Superior temporal gyrus (tissue), 1 donor: ENCODE results near the gene CCDC63.

ENCODE experiments used
- DNase-seq: peaks from one replicate; pipeline ENCODE4 v3.0.0-alpha.2; 2016; ENCODE audit errors: extremely low spot score

Gene CCDC63

DNA sequence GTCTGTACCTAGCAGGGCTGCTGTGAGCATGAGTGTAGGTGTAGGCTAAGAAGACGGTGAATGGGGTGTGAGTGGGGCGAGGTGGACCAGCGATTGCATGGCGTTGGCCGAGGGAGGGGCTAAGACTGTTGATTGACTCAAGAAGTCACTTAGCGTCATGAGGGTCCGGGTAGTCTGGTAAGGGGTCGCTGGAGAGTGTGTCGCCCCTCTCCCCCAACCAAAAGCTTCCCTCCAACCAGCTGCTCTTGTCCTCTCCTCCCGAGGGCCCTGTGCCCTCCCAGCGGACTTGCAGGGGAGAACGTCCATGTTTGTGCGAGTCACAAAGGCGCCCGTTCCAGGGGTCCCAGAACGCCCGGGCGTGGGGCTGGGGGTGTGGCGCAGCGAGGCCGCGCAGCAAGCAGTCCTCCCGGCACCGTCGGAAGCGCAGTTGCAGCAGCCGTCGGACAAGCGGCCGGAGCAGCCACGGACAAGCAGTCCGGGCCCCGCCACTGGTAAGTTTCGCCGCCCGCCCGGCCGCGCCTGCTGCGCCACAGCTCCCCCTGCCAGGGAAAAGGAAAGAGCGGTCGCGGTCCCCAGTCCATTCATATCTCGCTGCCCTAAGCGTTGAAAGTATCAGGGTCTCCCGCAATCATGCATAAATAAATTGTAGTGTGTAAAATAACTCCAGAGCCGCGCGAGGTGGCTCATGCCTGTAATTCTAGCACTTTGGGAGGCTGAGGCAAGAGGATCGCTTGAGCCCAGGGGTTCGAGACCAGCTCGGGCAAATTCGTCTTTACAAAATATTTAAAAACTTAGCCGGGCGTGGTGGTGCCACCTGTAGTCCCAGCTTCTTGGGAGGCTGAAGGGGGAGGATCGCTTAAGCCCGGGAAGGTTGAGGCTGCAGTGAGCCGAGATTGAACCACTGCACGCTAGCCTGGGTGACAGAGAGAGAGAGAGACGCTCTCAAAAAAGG, at the start of gene CCDC63:
TSS of gene CCDC63 (plus strand) at position 373 of the 952 bp plus-strand sequence. CDS start 5,968 bp downstream, outside the sequence.
- no peak for DNase-seq

DNA sequence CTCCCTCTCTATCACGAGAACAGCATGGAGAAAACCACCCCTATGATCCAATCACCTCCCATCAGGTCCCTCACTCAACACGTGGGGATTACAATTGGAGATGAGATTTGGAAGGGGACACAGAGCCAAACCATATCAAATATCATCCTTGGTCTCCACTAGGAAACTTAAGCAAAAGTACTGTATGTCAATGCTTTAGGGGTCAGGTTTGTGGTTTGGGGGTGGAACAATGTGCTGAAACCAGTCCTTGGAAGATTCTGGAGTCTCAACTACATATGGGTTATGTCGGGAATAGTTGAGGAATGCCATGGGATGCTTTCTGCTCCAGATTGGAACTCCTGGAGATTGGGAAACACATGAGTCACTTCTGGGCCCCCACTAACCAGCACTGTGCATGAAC, 48.3 kb upstream of the CCDC63 start:
- DNase-seq = no peak

DNA sequence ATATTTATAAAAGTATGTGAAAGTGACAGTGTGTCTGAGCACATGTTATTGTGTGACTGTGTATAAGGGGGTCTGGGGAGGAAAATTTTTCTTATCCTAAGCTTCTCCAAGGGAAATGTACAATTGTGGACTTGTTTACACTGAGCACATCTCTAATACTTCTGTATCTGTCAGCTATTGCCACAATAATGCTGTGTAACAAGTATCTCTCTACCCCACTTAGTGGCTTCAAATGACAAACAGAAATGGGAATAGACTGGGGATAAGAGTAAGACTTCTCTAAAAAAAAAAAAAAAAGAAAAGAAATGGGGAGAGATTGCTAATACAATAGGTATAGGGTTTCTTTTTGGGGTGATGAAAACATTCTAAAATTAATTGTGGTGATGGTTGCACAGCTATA, 44.3 kb upstream of the CCDC63 start:
- DNase-seq = no peak

DNA sequence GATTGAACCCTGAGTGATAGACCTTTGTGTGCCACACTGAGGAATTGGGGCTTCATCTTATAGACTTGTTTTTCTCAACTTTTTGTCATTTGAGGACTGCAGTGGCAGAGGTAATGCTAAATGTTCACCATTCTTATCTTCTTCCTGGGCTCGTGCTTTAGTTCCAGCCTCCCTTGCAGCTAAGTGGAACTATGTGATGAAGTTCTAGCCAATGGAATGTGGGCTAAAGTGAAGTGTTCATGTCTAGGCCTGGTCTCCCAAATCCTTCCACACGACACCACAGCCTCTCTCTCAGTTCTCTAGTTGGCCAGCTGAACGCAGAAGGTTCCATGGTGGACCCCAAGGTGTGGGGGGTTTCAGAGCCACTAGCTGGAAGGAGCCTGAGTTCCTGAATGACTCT, 42.4 kb upstream of the CCDC63 start:
- DNase-seq = no peak

DNA sequence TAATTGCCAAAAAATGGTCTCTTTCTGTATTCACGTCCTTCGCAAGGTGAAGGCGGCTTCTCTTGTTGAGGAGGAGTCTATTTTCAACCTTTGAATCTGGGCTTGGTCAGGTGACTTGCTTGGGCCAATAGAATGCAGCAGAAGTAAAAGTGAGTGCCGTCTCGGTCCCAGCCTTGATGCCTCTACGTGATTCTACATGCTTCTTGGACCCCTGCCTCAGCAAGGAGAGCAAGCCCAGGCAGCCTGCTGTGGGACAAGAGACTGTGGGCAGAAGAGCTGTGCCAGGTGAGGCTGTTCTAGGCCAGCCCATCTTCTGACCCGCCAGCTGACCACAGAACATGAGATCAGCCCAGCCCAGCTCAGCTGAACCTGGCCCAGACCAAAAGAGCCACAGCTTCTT, 39.1 kb upstream of the CCDC63 start:
- DNase-seq = no peak

DNA sequence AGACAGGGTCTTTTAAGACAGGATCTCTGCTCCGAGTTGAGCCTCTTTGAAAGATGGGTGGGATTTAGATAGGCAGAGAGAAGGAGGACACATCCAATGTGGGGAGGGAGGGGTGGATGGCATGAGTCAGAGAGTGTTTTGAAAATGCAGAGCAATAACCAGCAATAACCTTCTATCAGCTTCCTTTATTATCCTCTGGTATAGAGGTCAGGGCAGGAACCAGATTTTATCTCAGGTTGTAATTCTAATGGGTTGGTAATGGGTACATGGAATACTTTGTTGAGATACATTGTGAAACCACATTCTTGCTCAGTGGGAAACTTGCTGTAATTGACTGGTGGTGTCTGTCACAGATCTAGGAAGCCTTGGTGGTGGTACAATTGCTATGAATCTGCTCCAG, 37.6 kb upstream of the CCDC63 start:
- DNase-seq = no peak

DNA sequence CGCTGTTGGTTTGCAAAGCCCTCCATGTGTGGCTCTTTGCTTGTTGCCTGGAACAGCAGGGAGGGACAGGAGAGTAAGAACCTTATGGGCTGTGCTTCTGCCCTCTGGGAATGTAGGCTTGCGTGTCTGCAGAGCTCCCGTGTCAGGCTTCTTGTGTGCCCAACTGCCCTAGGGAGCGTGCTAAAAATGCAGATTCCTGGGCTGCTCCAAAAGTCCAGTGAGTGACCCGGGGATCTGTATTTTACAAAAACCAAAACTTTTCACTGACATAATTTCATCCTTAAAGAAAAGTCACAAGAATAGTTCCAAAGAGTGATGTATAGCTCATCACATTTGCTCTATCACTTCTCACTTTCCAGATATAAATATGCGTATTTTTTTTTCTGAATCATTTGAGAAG, 34.8 kb upstream of the CCDC63 start:
- DNase-seq = no peak

DNA sequence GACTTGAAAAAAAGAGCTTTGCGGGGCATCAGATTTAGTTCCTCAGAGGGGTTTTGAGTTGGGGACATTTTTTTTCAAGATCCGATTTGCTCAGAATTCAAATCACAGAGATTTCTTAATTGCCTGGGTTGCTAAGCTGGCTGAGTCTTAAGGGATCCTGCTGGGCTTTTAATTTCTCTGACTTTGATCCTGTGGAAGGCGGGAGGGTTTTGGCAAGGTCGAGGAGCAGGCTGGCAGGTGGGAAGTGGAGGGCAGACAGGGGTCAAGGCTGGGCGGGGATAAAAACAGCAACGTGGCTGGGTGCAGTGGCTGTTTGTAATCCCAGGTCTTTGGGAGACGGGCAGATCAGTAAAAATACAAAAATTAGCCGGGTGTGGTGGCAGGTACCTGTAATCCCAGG, 33.5 kb upstream of the CCDC63 start:
- DNase-seq = no peak

DNA sequence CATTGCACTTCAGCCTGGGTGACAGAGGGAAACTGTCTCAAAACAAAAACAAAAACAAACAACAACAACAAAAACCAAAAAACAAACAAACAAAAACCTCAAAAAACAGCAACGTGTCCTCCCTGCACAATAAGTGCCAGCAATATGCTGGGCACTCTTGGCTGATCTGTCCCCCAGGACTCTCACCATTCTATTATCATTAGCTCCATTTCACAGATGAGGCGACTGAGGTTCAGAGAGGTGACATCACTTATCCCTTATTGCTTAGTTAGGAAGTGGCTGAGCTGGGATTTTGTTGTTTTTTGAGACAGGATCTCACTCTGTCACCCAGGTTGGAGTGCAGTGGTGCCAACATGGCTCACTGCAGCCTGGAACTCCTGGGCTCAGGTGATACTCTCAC, 33.0 kb upstream of the CCDC63 start:
- DNase-seq = no peak

DNA sequence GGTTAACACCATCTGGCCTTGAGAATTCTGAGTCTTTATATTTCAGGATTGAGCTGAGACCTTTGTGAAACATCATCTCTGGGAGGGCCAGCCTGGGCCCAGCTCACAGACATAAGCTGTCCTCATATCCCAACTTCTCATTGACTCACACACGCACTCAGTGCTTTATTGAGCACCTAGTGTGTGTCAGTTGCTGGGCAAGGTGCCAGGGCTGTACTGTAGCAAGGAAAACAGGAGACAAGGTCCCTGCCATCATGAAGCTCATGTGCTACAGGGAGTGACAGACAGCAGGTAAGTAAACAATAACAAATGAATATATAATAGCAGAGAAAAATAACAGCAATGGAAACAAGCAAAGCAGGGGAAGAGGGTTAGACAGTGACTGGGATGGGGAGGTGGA, 30.5 kb upstream of the CCDC63 start:
- no peak for DNase-seq

DNA sequence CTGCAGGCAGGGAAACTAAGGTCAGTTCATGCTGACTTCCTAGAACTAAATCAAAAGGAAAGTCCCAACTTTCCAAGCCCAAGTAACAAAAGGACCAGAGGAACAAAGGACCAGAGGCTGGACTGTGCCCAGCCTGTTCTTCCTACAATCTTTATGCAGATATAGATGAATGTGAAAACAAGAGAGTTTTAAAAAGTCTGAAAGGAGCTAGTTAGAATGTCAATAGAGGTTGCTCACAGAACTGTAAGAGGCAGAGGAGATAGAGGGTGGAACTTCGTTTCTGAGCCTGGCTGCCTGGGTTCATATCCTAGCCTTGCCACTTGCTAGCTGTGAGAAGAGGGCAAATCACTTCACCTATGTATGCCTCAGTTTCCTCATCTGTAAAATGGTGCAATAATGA, 30.0 kb upstream of the CCDC63 start:
- DNase-seq = no peak

DNA sequence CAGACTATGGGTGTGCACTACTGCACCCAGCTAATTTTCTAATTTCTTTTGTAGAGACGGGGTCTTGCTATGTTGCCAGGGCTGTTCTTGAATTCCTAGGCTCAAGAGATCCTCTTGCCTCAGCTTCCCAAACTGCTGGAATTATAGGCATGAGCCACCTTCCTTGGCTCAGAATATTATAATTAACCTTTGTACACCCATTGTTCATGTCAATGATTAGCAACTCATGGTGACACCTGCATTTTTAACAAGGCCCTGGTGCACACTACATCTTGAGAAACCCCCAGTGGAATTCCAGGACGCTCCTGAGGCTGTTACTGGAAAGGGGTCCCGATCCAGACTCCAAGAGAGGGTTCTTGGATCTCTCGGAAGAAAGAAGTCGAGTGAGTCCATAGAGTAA, 28.3 kb upstream of the CCDC63 start:
- no peak for DNase-seq

DNA sequence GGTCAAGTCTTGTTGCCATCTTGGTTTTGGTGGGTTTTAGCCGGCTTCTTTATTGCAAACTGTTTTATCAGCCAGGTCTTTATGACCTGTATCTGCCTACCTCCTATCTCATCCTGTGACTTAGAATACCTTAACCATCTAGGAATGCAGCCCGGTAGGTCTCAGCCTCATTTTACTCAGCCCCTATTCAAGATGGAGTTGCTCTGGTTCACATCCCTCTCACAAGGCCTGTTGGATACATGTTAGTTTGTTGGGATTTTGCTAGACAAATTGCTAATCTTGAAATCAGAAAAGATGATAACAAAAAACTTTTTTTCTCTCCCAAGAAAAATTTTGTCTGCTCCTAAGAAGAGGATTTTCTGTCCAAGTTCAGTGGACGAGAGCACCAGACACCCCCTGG, 27.6 kb upstream of the CCDC63 start:
- DNase-seq = no peak

DNA sequence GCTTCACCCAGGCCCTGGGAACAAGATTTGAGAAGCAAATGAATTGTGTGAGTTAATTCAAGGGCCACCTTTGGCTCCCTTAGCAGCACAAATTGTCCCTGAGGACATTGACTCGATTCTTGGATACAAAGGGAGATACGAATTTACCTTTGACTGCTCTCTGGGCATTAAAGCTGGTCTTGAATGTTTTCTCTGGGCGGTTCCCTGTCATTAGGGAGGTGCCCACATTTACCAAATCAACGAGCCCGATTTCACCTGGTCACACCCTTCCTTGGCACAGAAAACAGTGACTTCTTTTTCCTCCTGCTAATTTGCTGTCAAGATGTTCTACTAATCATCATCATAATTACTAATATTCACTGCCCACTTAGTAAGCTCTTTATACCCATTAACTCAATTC, 27.1 kb upstream of the CCDC63 start:
- no peak for DNase-seq

DNA sequence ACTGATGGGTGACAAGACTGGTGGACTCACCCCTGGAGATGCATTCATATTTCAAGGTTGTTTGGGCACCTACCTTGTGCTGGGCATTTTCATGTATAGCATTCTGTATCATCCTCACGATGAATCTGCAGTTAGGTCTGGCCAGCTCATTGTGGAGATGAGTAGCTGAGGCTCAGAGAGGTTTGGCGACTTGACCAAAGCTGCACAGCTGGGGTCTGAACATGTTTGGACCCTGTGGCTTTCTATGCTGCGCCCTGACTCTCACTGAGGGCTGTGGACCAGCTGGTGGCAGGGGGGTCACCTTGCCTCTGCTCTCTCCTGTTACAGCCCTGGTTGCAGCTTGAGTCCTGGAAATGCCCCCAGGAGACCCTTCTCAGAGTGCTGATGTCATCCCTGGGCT, 24.9 kb upstream of the CCDC63 start:
- DNase-seq = no peak

DNA sequence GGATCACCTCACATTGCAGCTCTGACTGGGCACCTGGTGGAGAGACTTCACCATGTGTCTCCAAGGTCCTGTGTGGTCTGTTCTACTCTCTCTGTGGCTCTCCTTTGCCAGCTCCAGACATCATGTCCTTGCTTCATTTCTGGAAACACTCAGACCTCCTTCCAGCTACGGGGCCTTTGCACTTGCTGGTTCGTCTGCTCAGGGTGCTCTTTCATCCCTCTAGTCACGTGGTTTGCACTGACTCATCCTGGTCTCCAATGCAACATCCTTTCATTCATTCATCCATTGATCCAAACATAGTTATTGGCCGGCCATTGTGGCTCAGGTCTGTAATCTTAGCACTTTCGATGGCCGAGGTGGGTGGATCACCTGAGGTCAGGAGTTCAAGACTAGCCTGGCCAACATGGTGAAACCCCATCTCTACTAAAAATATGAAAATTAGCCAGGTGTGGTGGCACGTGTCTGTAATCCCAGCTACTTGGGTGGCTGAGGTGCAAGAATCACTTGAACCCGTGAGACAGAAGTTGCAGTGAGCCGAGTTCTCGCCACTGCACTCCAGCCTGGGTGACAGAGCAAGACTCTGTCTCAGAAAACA, 23.9 kb upstream of the CCDC63 start:
- DNase-seq = no peak

DNA sequence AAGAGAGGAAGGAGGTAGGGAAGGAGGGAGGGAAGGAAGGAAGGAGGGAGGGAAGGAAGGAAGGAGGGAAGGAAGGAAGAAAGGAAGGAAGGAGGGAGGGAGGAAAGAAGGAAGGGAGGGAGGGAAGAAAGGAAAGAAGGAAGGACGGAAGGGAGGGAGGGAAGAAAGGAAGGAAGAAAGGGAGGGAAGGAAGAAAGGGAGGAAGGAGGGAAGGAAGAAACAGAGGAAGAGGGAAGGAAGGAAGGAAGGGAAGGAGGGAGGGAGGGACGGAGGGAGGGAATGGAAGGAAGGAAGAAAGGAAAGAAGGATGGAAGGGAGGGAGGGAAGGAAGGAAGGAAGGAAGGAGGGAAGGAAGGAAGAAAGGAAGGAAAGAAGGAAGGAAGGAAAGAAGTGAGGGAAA, 22.4 kb upstream of the CCDC63 start:
- no peak for DNase-seq

DNA sequence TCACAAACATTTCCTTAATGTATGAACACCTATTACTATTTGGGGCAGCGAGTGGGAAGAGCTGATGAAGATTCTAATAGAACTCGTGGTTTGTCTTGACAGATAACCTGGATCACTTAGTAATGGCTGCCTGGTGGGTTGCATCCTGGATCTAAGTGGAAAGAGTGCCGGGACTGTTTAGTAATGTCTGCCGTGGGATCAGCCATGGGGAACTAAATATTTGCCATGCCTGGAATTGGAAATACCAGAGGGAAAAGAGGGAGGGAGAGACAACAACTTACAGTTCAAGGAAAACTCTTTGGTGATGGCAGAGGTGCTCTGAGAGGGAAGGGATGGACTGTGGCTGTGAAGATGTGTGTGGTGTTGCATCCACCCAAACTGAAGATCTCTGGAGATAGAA, 21.3 kb upstream of the CCDC63 start:
- no peak for DNase-seq

DNA sequence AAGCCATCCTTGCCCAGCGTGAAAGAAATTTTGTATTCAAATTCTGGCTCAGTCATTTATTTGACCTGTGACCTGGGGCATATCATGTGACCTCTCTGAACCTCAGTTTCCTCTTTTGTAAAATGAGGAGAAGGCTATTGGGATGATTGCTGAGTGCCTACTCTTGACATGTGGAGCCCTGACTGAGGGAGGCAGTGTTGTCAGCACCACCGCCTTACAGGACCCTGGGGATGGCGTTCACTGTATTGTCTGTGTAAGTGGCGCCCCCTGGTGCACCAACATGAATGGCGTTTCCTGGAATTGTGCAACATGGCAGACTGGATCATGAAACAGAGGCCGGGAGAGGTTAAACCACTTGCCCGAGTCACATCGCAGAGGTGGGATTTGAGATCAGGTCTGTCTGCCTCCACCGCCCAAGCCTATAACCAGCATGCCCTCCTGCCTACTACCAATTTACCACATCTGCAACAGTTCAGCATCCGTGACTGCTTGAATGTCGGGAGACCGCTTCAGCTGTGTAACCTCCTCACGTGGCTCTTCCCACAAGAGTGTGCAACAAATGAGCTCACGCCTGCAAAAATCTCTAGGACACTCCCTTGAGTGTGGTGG, 20.1 kb upstream of the CCDC63 start:
- DNase-seq = peak; percentile 91

DNA sequence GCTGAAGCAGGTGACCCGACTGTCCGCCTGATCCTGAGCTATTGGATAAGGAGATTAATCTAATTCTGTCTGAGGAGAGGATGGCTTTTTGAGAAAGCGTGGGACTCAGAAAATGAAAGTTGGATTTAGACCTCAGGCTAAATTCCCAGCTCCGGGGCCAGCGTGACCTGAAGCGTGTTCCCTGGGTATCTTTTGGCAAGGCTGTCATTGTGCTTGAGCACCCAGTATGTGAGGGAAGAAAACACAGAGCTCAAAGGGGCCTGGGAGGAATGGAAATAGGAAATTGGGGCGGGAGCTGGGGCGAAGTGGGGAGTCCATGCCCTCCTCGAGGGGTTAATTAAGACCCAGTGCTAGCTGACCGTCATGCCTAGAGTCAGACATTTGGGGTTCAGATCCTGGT, 17.5 kb upstream of the CCDC63 start:
- no peak for DNase-seq

DNA sequence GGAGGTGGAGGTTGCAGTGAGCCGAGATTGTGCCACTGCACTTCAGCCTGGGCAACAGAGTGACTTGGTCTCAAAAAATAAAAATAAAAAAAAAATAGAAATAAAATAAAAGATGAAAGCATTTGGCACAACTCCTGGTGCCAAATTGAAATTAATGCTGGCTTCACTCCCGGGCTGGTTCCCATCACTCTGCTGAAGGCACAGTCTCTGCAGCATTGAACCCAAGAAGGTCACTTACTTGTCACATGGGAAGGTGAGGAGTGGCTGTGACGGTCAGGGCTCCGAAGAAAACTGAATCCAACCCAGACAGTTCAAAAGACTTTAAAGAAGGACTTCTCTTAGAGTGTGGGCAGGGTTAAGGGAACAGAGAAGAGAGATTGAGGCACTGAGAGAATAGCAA, 10.5 kb upstream of the CCDC63 start:
- no peak for DNase-seq

DNA sequence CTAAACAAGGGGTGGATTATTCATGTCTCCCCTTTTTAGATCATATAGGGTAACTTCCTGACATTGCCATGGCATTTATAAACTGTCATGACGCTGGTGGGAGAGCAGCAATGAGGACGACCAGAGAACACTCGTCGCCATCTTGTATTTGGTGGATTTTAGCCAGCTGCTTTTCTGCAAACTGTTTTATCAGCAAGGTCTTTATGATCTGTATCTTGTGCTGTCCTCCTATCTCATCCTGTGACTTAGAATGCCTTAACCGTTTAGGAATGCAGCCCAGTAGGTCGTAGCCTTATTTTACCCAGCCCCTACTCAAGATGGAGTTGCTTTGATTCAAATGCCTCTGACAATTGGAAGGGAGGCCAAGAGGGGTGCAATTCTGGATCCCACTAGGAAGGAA, 5.8 kb upstream of the CCDC63 start:
- no peak for DNase-seq

DNA sequence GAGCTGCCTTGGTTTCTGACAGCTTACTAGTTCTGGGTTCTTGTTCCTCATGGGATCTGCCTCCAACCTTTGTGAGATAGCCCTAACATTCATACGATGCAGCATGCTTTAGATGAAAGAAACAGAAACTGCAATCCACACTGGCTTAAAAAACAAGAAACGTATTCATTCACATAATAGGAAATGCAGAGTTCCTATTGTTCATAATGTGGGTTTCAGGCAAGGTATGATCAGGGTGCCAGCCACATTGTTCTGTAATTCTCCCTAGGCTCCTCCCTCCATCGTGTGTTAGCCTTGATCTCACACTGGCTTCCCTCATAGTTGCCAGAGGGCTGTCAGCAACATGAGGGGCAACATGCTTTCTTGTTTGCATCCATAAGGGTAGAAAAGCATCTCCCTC, 2.7 kb upstream of the CCDC63 start:
- DNase-seq = no peak
